NOMO-1 treated with DMSO at 0.1 percent for 48 hours (cell line): ENCODE data around the gene GNS.

Experiments used
- DNase-seq: peaks from one replicate; lab custom pipeline; 2025; ENCODE audit not compliant: unreplicated experiment; lab: John Stamatoyannopoulos, UW

Gene GNS

DNA sequence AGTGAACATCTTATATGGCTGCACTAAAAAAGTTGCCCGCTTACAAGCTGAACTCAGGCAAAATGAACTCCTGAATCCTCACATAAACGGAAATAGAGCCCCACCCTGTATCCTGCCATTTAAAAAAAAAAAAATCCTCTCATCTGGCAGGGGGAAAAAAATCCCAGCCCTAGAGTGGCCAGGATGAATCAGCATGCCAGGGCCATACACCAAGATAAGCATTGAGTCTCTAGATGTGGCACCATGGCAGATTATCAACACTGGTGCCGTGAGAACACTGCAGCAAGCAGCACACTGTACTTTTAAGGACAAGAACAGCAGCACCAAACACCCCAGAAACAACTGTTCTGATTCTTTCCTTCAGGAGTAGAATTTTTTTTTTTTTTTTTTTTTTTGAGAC, 83.4 kb downstream of the GNS start:
- DNase-seq = no peak

DNA sequence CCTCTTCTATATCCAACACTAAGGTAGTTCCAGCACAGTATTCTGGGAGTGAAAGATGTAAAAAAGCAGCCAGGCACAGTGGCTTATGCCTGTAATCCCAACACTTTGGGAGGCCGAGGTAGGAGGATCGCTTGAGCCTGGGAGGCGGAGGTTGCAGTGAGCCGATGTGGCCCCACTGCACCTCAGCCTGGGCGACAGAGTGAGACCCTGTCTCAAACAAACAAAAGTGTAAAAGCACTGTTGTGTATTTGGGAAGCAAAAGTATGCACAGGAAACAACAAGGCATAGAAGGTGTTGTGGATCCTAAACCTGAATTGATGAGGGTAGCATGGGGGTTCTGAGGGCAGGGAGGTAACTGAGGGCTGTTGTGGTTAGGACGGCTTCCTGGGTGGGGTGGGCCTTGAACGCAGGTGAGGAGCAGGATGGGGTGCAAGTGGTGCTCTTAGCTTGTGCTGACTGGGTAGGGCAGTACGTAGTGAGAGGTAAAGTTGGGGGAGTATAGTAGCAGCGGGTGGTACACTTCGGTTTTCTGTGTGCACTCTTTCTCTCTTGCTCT, 84.8 kb downstream of the GNS start:
- DNase-seq = no peak

DNA sequence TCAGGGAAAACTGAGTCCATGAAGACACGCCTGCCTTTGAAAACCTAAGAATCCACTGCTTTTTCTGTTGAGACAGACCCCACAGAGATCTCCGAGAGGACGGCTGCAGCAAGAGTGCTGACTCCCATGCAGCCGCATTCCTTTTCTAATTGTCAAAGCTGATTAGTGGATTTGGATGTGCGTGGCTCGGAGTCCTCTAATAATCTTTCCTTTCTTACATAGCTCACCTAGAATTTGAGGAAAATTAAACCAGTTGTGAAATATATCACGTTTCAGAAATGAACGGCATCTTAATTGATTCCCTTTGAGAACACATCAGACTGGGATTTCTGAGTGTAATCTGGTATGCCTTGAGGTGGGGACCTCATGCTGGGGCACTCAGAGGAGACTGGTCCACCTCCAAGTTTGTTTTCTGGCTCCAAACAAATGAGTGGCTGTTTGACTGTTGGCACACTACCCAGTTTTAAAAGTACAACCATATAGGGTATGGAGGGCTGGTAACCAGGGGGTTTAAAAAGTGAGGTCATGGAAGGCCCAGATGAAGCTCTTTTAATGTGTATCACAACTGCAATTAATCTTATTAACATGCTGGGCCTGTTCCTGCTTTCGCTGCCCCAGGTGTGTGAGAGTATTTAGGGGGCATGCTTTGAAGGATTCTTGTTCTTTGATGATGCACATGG, 85.6 kb downstream of the GNS start:
- no peak for DNase-seq

- peak; percentile 74 for DNase-seq
Observed at GRCh38 chr12:64672925-64673409, 86.2 kb downstream of the GNS start.

DNA sequence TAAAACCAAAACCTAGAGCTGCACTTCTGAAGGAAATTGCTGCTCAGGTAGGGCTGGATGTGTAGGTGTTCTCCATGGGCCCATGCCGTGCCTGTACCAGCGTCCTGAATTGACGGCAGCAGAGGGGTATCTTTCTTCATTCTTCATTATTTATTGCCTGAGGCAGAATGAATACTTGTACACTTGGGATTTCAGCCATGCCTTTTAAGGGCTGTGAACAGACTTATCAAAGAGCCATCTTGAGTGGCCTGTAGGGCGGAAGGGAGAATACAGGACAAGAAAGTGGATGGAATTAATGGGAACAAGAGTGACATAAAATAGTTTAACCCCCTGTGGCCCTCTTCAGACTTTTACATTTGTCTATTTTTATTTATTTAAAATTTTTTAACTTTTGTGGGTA, 87.5 kb downstream of the GNS start:
- no peak for DNase-seq

- no peak for DNase-seq
Observed at GRCh38 chr12:64670919-64671639, 88.1 kb downstream of the GNS start.

DNA sequence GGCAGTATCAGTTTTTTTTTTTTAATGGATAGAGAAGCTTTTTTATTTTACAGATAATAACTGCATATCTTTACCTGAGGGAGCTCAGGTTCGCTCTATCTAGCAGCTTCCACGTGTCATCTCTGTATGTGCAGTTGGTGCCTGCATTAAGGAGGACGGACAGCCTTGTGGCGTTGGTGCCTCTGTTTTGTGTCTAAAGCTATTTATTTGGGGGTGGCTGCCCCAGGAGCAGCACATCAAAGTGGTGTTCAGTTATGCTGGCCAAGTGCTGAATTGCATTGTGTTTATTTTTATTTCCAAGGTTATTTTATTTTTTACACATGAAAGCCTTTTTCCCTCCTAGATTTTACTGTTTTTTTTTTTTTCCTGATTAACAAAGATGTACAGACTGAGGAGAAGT, 89.2 kb downstream of the GNS start:
- DNase-seq = no peak

DNA sequence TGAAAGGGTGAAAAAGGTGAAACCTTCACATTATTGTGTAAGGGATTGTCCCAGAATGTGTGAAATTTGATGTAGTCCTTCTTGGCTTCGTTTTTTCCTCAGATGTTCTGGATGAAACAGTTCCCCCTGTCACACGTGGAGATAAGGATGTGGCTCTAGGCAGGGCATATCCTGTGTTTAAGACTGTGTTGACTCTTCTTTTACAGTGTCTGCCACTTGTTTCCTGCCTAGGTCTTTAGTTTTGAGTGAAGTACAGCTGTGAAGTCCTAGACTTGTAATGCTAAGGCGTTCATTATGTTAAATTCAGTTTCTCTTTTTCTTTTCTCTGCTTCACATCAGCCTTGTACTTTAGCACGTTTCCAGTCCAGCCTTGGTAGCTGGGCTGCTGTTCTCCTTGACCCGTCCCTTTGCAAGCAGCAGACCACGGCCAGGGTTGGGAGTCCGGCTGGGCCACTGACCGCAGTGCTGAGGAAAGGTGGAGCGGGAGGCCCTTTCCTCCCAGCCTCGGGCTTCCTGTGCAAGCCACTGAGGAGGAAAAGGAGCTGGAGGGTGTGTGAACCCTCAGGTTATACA, 89.8 kb downstream of the GNS start:
- DNase-seq = peak; percentile 31

GRCh38 chr12:64667793-64668192, 91.4 kb downstream of the GNS start:
- no peak for DNase-seq

DNA sequence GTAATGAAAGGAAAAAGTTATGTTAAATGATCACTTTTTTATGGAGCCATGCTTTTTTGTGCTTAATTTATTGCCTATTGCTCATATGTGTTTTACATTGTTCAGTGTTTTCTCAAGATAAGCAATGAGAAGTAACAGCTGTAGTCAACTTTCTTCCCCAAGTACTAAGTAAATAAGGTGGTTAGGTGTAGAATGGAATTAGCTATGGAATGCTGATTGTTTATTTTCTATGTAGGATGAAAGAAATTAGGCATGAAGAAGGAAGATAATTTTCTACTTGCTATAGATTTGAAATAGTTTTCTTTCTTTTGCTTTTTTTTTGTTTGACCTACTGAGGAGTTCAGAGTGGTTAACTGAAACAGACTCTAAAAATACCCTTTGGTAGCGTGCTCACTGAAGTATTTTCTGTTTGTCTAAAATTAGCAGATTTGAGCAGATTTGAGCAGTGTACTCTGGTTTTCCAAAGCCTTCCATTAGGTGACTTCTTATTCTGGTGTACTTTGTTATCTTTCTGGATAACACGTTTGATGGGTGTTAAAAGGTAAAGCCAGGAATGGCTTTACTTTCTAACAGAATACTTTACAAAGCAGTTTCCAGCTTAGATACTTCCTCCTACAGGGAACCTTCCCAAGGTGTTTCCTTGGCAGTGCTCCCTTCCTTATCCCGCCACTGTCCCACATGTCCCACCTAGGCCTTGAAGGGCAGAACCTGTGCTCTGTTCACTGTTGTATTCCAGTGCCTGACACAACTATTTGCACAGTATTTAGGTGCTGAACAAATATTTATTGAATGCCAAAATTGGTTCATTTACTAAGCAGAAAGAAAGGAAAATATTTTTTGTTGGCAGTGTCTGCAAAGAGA, 92.9 kb downstream of the GNS start:
- DNase-seq = no peak

DNA sequence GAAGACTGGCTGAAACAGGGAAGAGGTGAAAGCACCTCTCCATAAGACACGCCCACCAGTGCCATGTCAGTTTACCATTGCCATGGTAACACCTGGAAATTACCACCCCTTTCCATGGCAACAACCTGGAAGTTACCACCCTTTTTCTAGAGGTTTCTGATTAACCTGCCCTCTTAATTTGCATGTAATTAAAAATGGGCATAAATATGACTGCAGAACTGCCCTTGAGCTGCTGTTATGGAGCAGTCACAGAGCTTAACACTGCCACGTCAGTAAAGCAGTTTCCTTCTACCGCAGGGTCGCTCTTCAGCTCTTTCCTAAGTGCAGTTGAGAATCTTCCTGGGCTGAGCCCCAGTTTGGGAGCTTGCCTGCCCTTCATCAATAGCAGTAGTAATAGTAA, 93.7 kb downstream of the GNS start:
- DNase-seq = no peak
